ENCODE data around the gene DCLK1.

DCLK1 gene

DNA sequence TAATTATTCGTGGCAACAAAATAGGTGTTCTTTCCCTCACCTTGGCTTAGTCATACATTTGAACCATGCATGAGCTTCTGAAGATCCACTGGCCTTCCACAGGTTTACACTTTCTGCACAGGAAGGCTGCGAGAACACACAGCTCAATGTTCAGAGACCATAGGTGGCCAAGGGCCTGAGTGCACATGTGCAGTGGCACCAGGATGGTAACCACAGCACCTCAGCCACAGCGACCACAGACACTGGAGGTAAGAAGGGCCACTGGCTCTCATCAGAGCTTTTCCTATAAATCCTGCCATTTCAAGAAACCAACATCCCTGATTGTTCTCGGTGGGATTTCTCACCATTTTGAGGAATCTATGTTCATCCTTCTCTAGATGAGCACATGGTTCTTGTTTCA, 1.6 kb downstream of the DCLK1 start:
- DNase-seq (ENCODE audit: low read depth): no peak
- no peak overlapping the region for H3K4me3 ChIP-seq (ENCODE audit: control insufficient read depth, low read depth, low read length)
- TF ChIP-seq, protein P1, sequence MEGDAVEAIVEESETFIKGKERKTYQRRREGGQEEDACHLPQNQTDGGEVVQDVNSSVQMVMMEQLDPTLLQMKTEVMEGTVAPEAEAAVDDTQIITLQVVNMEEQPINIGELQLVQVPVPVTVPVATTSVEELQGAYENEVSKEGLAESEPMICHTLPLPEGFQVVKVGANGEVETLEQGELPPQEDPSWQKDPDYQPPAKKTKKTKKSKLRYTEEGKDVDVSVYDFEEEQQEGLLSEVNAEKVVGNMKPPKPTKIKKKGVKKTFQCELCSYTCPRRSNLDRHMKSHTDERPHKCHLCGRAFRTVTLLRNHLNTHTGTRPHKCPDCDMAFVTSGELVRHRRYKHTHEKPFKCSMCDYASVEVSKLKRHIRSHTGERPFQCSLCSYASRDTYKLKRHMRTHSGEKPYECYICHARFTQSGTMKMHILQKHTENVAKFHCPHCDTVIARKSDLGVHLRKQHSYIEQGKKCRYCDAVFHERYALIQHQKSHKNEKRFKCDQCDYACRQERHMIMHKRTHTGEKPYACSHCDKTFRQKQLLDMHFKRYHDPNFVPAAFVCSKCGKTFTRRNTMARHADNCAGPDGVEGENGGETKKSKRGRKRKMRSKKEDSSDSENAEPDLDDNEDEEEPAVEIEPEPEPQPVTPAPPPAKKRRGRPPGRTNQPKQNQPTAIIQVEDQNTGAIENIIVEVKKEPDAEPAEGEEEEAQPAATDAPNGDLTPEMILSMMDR (IDR thresholded peaks at IDR 0.05; ENCODE audit: control insufficient read depth, insufficient read depth, low read depth, low read length, missing control alignments): no peak

DNA sequence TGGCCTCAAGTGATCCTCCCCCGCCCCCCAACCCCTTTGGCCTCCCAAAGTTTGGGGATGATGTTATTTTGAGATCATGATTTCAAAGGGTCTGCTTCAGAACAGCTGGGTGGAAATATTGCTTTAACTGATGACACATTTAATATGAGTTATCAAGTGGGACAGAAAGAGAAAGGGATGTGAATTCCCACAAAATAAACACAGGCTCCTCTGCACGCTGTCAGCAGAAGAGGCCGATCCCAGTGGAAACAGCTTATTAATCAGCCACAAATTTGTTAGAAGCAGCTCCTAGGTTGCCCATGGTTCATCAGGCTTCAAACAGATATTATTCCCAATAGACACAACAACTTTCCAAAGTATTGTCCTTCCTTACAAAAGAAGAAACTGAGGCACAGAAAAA, 4.7 kb downstream of the DCLK1 start:
- TF ChIP-seq, protein P1 (IDR thresholded peaks at IDR 0.05; ENCODE audit: control insufficient read depth, insufficient read depth, low read depth, low read length, missing control alignments): no peak
- no peak for DNase-seq (ENCODE audit: low read depth)
- H3K4me3 ChIP-seq (ENCODE audit: control insufficient read depth, low read depth, low read length): no peak overlapping the region

DNA sequence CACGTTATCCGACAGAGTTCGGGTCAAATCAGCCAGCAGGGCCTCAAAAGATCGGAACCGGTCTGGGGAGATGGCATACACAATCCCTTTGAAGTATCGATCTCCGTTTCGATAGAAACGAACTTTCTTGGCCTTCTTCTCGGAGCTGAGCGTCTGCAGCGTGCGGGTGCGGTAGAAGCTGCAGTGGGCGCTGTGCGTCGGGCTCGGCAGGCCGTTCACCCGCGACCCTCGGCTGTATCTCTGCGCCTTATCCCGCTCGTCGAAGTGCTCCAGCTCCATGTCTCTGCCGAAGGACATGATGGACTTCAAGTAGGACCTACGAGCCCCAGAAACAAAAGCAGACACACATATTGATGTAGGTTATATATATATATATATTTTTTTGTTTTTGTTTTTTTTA, 5.3 kb downstream of the DCLK1 start:
- no peak for DNase-seq (ENCODE audit: low read depth)
- H3K4me3 ChIP-seq (ENCODE audit: control insufficient read depth, low read depth, low read length): no peak overlapping the region
- TF ChIP-seq, protein P1 (IDR thresholded peaks at IDR 0.05; ENCODE audit: control insufficient read depth, insufficient read depth, low read depth, low read length, missing control alignments): no peak

DNA sequence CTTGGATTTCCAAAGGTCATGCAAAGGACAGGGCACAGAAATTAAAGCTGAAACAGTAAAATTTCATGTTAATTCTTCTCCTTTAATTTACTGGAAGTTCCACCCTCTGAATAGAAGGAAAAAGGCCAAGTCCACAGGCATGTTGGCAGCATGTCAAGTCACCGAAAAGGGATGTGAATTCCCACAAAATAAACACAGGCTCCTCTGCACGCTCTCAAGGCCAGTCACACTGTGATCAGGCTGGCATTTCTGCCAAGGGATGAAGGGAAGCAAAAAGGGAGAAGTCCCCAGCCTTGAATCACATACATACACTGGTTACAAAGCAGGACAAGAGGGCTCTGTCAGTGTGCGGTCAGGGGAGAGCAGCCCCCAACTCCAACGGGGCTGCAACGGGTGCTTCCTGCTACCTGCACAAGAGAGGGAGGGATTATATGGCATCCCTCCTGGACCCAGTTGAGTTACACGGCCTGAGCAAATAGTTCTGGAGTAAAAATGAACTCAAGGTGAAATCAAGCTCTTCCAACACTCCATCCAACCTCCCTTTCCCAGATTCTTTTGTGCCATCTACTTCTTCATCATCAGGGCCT, 6.9 kb downstream of the DCLK1 start:
- DNase-seq (ENCODE audit: low read depth): peak; percentile 44
- H3K4me3 ChIP-seq (ENCODE audit: control insufficient read depth, low read depth, low read length): no peak overlapping the region
- TF ChIP-seq, protein P1 (IDR thresholded peaks at IDR 0.05; ENCODE audit: control insufficient read depth, insufficient read depth, low read depth, low read length, missing control alignments): no peak

DNA sequence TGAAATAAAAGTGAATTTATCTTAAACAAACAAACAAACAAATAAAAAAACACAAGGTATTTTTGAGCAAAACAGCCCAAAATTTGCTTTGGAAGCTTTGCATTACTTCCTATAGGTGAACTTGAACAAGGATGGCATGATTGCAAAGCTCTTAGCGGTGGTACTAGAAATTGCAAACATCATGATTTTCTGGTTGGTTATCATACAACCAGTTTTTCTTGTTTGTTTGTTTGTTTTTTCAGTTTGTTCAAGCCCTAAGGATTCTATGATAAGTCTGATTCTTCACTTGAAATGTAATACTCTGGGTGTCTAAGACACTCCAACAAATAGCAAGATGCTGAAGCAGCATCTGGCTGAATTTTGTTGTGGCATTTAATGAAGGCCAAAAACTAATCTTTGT, 15.9 kb downstream of the DCLK1 start:
- no peak for DNase-seq (ENCODE audit: low read depth)
- H3K4me3 ChIP-seq (ENCODE audit: control insufficient read depth, low read depth, low read length): no peak overlapping the region
- TF ChIP-seq, protein P1 (IDR thresholded peaks at IDR 0.05; ENCODE audit: control insufficient read depth, insufficient read depth, low read depth, low read length, missing control alignments): no peak

DNA sequence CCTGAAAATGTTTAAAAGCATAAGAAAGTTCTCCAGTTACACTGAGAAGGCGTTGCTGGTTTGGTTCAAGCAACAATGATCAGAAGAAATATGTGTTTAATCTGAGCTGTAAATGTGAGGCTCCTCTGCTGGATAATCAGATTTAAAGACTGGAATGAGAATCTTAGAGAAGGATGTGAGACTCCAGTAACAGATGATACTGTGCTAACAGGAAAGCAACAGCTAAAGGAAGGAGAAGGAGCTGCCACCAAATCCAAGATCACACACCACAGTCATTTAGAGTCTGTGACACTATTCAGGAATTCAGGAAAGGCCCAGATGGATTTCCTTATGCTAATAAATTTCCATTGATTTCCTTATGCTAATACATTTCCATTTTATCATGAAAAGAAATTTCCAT, 16.9 kb downstream of the DCLK1 start:
- DNase-seq (ENCODE audit: low read depth): no peak
- TF ChIP-seq, protein P1 (IDR thresholded peaks at IDR 0.05; ENCODE audit: control insufficient read depth, insufficient read depth, low read depth, low read length, missing control alignments): no peak
- H3K4me3 ChIP-seq (ENCODE audit: control insufficient read depth, low read depth, low read length): no peak overlapping the region

DNA sequence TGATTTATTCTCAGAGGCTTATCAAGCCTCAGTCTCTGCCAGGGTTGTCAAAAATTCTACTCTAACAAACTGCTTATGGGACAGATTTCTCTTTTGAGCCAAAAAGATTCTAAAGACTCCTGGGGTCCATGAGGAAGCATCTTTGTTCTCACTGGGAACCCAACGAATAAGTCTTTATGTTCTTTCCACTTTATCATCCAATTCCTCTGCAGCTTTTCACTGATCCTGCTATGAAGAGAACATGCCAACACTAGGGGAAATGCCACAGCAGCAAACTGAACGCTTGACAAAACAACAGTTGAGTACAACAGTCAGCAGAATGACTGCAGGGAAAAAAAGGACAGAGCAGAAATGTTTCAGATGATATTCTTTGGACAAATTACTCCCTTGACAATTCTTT, 22.2 kb downstream of the DCLK1 start:
- no peak overlapping the region for H3K4me3 ChIP-seq (ENCODE audit: control insufficient read depth, low read depth, low read length)
- TF ChIP-seq, protein P1 (IDR thresholded peaks at IDR 0.05; ENCODE audit: control insufficient read depth, insufficient read depth, low read depth, low read length, missing control alignments): no peak
- DNase-seq (ENCODE audit: low read depth): no peak

Measured in AG09309 (cell line).